ENCODE data around the gene CCNO.
A peak's percentile ranks its signal among the peaks of the same experiment; 100 is the strongest.

CCNO gene

GRCh38 chr5:55191165-55191564 is 42.2 kb downstream of the CCNO start (continued):
- no peak for TF ChIP-seq ZNF223 (tag by site-specific recombination; IDR thresholded peaks at IDR 0.05)

- ChIA-PET POLR2A (interaction anchor here (1.0 to 1.2 kb wide), 2 partner anchors 12 to 37 kb away, joined by 3 to 4 read pairs; no protein-coding TSS in a partner anchor), CTCF (interaction anchor here (3.8 kb wide), 1 partner anchor 12 kb away, joined by 29 read pairs; no protein-coding TSS in a partner anchor)
- Histone ChIP-seq H3K27ac (ENCODE audit: extremely low read depth, low read depth, low read length) (no peak overlapping the region), H3K9me3 (ENCODE audit: control insufficient read depth, insufficient read depth, low read depth, low read length) (no peaks in the 10 kb centered on the region), H3K4me3 (ENCODE audit: low read depth, low read length) (no peak overlapping the region), H3K36me3 (ENCODE audit: control insufficient read depth in 2 of 2, insufficient read depth in 1 of 2, low read length in 2 of 2) (no peaks in the 10 kb centered on the region), H3K4me1 (ENCODE audit: control insufficient read depth, insufficient read depth, low read length) (peaks cover 10% of the 10 kb centered on the region)
- peak; percentile 40; the same call in 1 of the 2 replicates for TF ChIP-seq ZSCAN30 (tag by site-specific recombination; IDR thresholded peaks at IDR 0.05)
- peak; percentile 55; the same call in 1 of the 2 replicates for TF ChIP-seq WT1 (tag by site-specific recombination; IDR thresholded peaks at IDR 0.05)
- TF ChIP-seq ELK4 (IDR thresholded peaks at IDR 0.05; ENCODE audit: borderline replicate concordance, low read depth, low read length) = no peak
- peak; percentile 28; the same call in 1 of the 2 replicates for TF ChIP-seq HIC1 (tag by site-specific recombination; IDR thresholded peaks at IDR 0.05)
- no peak for TF ChIP-seq ZNF776 (tag by site-specific recombination; IDR thresholded peaks at IDR 0.05; ENCODE audit: borderline replicate concordance)
- no peak for TF ChIP-seq ZNF404 (tag by site-specific recombination; IDR thresholded peaks at IDR 0.05)
- TF ChIP-seq ZNF639 (tag by site-specific recombination; IDR thresholded peaks at IDR 0.05) = no peak
- no peak; the same call in 1 of the 2 replicates for TF ChIP-seq KLF8 (tag by site-specific recombination; IDR thresholded peaks at IDR 0.05)
- TF ChIP-seq PRDM2 (tag by site-specific recombination; IDR thresholded peaks at IDR 0.05; ENCODE audit: borderline replicate concordance) = no peak
- TF ChIP-seq OSR2 (tag by site-specific recombination; IDR thresholded peaks at IDR 0.05) = peak; percentile 93
- no peak for TF ChIP-seq ZNF16 (tag by site-specific recombination; IDR thresholded peaks at IDR 0.05; ENCODE audit: low read depth)
- TF ChIP-seq ZNF792 (tag by site-specific recombination; IDR thresholded peaks at IDR 0.05) = no peak
- TF ChIP-seq ZNF24 (tag by site-specific recombination; IDR thresholded peaks at IDR 0.05) = peak; percentile 44; the same call in 1 of the 2 replicates
- peak; percentile 94 for TF ChIP-seq PRDM6 (tag by site-specific recombination; IDR thresholded peaks at IDR 0.05)
- TF ChIP-seq GLI2 (tag by site-specific recombination; IDR thresholded peaks at IDR 0.05; ENCODE audit: borderline replicate concordance, low read depth) = peak; percentile 83
- TF ChIP-seq ZNF843 (tag by site-specific recombination; IDR thresholded peaks at IDR 0.05) = peak; percentile 60
- TF ChIP-seq FEZF1 (tag by site-specific recombination; IDR thresholded peaks at IDR 0.05) = peak; percentile 75
- no peak for TF ChIP-seq ZNF280C (tag by site-specific recombination; IDR thresholded peaks at IDR 0.05)
Measured at GRCh38 chr5:55188656-55189540, 44.5 kb downstream of the CCNO start.

Measured in HEK293 (cell line).